GM21576 (cell line): ENCODE data around the gene RAB28.

Experiments
- ATAC-seq: cut with Tn5 transposase; IDR thresholded peaks from one replicate; pipeline ENCODE4 v1.9.1; 2021; ENCODE audit warnings: mild to moderate bottlenecking, moderate library complexity; ENCODE audit not compliant: unreplicated experiment

Gene RAB28

GRCh38 chr4:13484122-13484748 is at the start of gene RAB28:
TSS of gene RAB28 (minus strand) at chr4:13484340.
- ATAC-seq: peak; percentile 96

GRCh38 chr4:13531625-13531998 is 47.5 kb upstream of the RAB28 start:
- no peak for ATAC-seq

- ATAC-seq: no peak
Measured at GRCh38 chr4:13530823-13531624, 46.9 kb upstream of the RAB28 start.

- no peak for ATAC-seq
Measured at GRCh38 chr4:13529128-13529919, 45.2 kb upstream of the RAB28 start.

- ATAC-seq: no peak
Measured at GRCh38 chr4:13528821-13529127, 44.6 kb upstream of the RAB28 start.

GRCh38 chr4:13527981-13528820 is 44.1 kb upstream of the RAB28 start:
- ATAC-seq: peak; percentile 84

- ATAC-seq: peak; percentile 14
Measured at GRCh38 chr4:13527192-13527980, 43.2 kb upstream of the RAB28 start.

- ATAC-seq: no peak
Measured at GRCh38 chr4:13526658-13527057, 42.5 kb upstream of the RAB28 start.

- ATAC-seq: no peak
Measured at GRCh38 chr4:13525606-13526281, 41.6 kb upstream of the RAB28 start.

GRCh38 chr4:13524504-13525243 is 40.5 kb upstream of the RAB28 start:
- no peak for ATAC-seq

GRCh38 chr4:13523591-13524503 is 39.7 kb upstream of the RAB28 start:
- no peak for ATAC-seq

- no peak for ATAC-seq
Measured at GRCh38 chr4:13523105-13523477, 39.0 kb upstream of the RAB28 start.

GRCh38 chr4:13522282-13523104 is 38.4 kb upstream of the RAB28 start:
- ATAC-seq: no peak

GRCh38 chr4:13521047-13521446 is 36.9 kb upstream of the RAB28 start:
- ATAC-seq: no peak

GRCh38 chr4:13516315-13516860 is 32.2 kb upstream of the RAB28 start:
- no peak for ATAC-seq

GRCh38 chr4:13515268-13515667 is 31.1 kb upstream of the RAB28 start:
- no peak for ATAC-seq

GRCh38 chr4:13514722-13515121 is 30.6 kb upstream of the RAB28 start:
- ATAC-seq: no peak
